Right kidney (tissue), 1 donor: Measurements from ENCODE around the gene CDCA5.

Experiments
- DNase-seq: peaks from one replicate; pipeline ENCODE4 v3.0.0-alpha.2; 2016

Gene CDCA5

GRCh38 chr11:65071907-65072630 lies 11.8 kb downstream of the CDCA5 start:
- DNase-seq = no peak

GRCh38 chr11:65069217-65069616 lies 14.6 kb downstream of the CDCA5 start:
- DNase-seq = no peak

GRCh38 chr11:65067446-65067845 lies 16.4 kb downstream of the CDCA5 start:
- no peak for DNase-seq

- DNase-seq = no peak
These were observed 17.0 kb downstream of the CDCA5 start for GRCh38 chr11:65066805-65067291.

GRCh38 chr11:65066315-65066714 lies 17.5 kb downstream of the CDCA5 start:
- no peak for DNase-seq

- DNase-seq = no peak
These were observed 18.0 kb downstream of the CDCA5 start for GRCh38 chr11:65065851-65066250.

GRCh38 chr11:65064847-65065240 lies 19.0 kb downstream of the CDCA5 start:
- no peak for DNase-seq

- no peak for DNase-seq
These were observed 20.3 kb downstream of the CDCA5 start for GRCh38 chr11:65063532-65063931.

GRCh38 chr11:65060913-65061408 lies 22.9 kb downstream of the CDCA5 start:
- no peak for DNase-seq

GRCh38 chr11:65059959-65060824 lies 23.6 kb downstream of the CDCA5 start:
- no peak for DNase-seq

GRCh38 chr11:65059523-65059922 lies 24.3 kb downstream of the CDCA5 start:
- DNase-seq = no peak

GRCh38 chr11:65058419-65059054 lies 25.3 kb downstream of the CDCA5 start, which contains the start of gene NAALADL1:
NAALADL1 (minus strand) TSS chr11:65058553; CDS start chr11:65058521, 32 bp downstream.
- DNase-seq = no peak

- DNase-seq = no peak
These were observed 25.8 kb downstream of the CDCA5 start for GRCh38 chr11:65058012-65058411.

- no peak for DNase-seq
These were observed 26.3 kb downstream of the CDCA5 start for GRCh38 chr11:65057526-65057925.

GRCh38 chr11:65056999-65057398 lies 26.8 kb downstream of the CDCA5 start:
- DNase-seq = no peak

- DNase-seq = no peak
These were observed 28.3 kb downstream of the CDCA5 start for GRCh38 chr11:65055538-65055937.

- no peak for DNase-seq
These were observed 29.9 kb downstream of the CDCA5 start for GRCh38 chr11:65053827-65054508.

GRCh38 chr11:65051398-65051858 lies 32.4 kb downstream of the CDCA5 start:
- DNase-seq = no peak

- peak; percentile 41 for DNase-seq
These were observed 36.0 kb downstream of the CDCA5 start for GRCh38 chr11:65047581-65048422.

GRCh38 chr11:65045728-65046127 lies 38.1 kb downstream of the CDCA5 start:
- DNase-seq = no peak

GRCh38 chr11:65045061-65045460 lies 38.8 kb downstream of the CDCA5 start:
- DNase-seq = no peak
